Keratinocyte (primary cell): ENCODE results near the gene ZBTB7B. TPM values are rescaled to one million over a fixed set of nuclear protein-coding genes. Genes with fewer than 3 reads are reported as not detected.

ENCODE experiments used
- DNase-seq: peaks from one replicate; pipeline ENCODE4 v3.0.0-alpha.2; 2011; ENCODE audit warnings: low read depth, missing footprints, low spot score
- FAIRE-seq: peaks from 2 replicates; lab custom pipeline; 2011; peaks lifted over from hg19 to GRCh38; lab: Jason Lieb, UNC
- H2AFZ ChIP-seq: 2 replicates; pipeline ENCODE4 v1.6.0; 2012; ENCODE audit warnings: low read length, control low read depth, inconsistent platforms; ENCODE audit not compliant: control insufficient read depth
- H3K27ac ChIP-seq: 2 replicates; pipeline ENCODE4 v1.5.1; 2011; ENCODE audit warnings: low read length; ENCODE audit not compliant: control insufficient read depth, insufficient read depth
- H3K27me3 ChIP-seq: 3 replicates; pipeline ENCODE4 v1.6.0; 2011; ENCODE audit warnings: low read length; ENCODE audit not compliant: control insufficient read depth, insufficient read depth; ENCODE audit errors: extremely low read depth
- H3K36me3 ChIP-seq, 2 experiments: 2 replicates in 1 of 2; 3 replicates in 1 of 2; pipeline ENCODE4 v1.5.1; 2011; ENCODE audit warnings: low read length in 2 of 2, mild to moderate bottlenecking in 1 of 2; ENCODE audit not compliant: control insufficient read depth in 2 of 2, insufficient read depth in 2 of 2; ENCODE audit errors: extremely low read depth in 1 of 2
- H3K4me1 ChIP-seq: 3 replicates; pipeline ENCODE4 v1.5.1; 2011; ENCODE audit warnings: low read length; ENCODE audit not compliant: control insufficient read depth, insufficient read depth; ENCODE audit errors: extremely low read depth
- H3K4me2 ChIP-seq: 3 replicates; pipeline ENCODE4 v1.6.0; 2011; ENCODE audit warnings: low read depth, low read length; ENCODE audit not compliant: control insufficient read depth, insufficient read depth; ENCODE audit errors: extremely low read depth
- H3K4me3 ChIP-seq, 3 experiments: fragments of 200-600 bp in 1 of 3; sonication (generic) in 1 of 3; 2 replicates in 2 of 3; 3 replicates in 1 of 3; pipeline ENCODE4 v1.5.1; 2011 to 2016; ENCODE audit warnings: low read length in 3 of 3, mild to moderate bottlenecking in 3 of 3, control low read depth in 2 of 3, inconsistent platforms in 1 of 3, low read depth in 1 of 3, mixed read lengths in 1 of 3, mixed run types in 1 of 3, moderate library complexity in 1 of 3; ENCODE audit not compliant: control insufficient read depth in 2 of 3, insufficient read depth in 2 of 3; ENCODE audit errors: extremely low read depth in 1 of 3
- H3K79me2 ChIP-seq: 2 replicates; pipeline ENCODE4 v1.6.0; 2012; ENCODE audit warnings: low read length; ENCODE audit not compliant: control insufficient read depth, insufficient read depth
- H3K9ac ChIP-seq: 3 replicates; pipeline ENCODE4 v1.6.0; 2011; ENCODE audit warnings: low read length; ENCODE audit not compliant: control insufficient read depth, insufficient read depth; ENCODE audit errors: extremely low read depth
- H3K9me1 ChIP-seq: 3 replicates; pipeline ENCODE4 v1.6.0; 2011; ENCODE audit warnings: low read length; ENCODE audit not compliant: control insufficient read depth, insufficient read depth; ENCODE audit errors: extremely low read depth
- H3K9me3 ChIP-seq: 2 replicates; pipeline ENCODE4 v1.5.1; 2012; ENCODE audit warnings: low read depth, low read length; ENCODE audit not compliant: control insufficient read depth
- H4K20me1 ChIP-seq: 3 replicates; pipeline ENCODE4 v1.6.0; 2011; ENCODE audit warnings: low read length; ENCODE audit not compliant: control insufficient read depth, insufficient read depth; ENCODE audit errors: extremely low read depth
- CTCF ChIP-seq, 3 experiments: IDR thresholded peaks in 1 of 3; conservative IDR thresholded peaks in 1 of 3; optimal IDR thresholded peaks in 1 of 3; 2 replicates in 2 of 3; 3 replicates in 1 of 3; pipeline versions ENCODE3 to v1.5.1; 2011; ENCODE audit warnings: low read length in 3 of 3, mild to moderate bottlenecking in 3 of 3, moderate library complexity in 2 of 3, control low read depth in 1 of 3, inconsistent platforms in 1 of 3; ENCODE audit not compliant: insufficient read depth in 2 of 3; ENCODE audit errors: extremely low read depth in 1 of 3
- EZH2 ChIP-seq: IDR thresholded peaks from one replicate; pipeline ENCODE4 v1.6.1; 2012; ENCODE audit warnings: inconsistent platforms, mild to moderate bottlenecking, low read length, moderate library complexity
- dilution Hi-C: fragments of 300-500 bp; cut with MboI; formaldehyde crosslinking; loops from one replicate; pipeline ENCODE4 v1.7.0; 2020; ENCODE audit warnings: low sequenced_read_pairs; ENCODE audit not compliant: extremely low pct_ligation_motif_present
- polyA plus RNA-seq, 5 experiments: library from polyadenylated mRNA; depleted of rRNA in 3 of 5; stranded (reverse) in 3 of 5; stranded (forward) in 1 of 5; unstranded in 1 of 5; fragments of >200 nt; gene quantifications; 1 replicate in 1 of 5; 2 replicates in 3 of 5; 3 replicates in 1 of 5; pipeline versions ENCODE4 v1.2.1 to v1.2.3, GENCODE V29; 2011 to 2012; ENCODE audit warnings: missing spikeins in 2 of 5, low read depth in 1 of 5, low replicate concordance in 1 of 5
- small RNA-seq, 3 experiments: library from RNA; depleted of rRNA; stranded (forward); fragments of <200 nt; gene quantifications; one replicate each; pipeline ENCODE3, GENCODE V24; 2012; ENCODE audit warnings: low read depth in 3 of 3, low replicate concordance in 1 of 3; ENCODE audit not compliant: insufficient read length in 3 of 3

The ZBTB7B gene
- polyA plus RNA-seq, 1 donor (not counting 4 experiments of a cell fraction or from before 2014, with no cell fraction given), result 20.9 TPM

DNA sequence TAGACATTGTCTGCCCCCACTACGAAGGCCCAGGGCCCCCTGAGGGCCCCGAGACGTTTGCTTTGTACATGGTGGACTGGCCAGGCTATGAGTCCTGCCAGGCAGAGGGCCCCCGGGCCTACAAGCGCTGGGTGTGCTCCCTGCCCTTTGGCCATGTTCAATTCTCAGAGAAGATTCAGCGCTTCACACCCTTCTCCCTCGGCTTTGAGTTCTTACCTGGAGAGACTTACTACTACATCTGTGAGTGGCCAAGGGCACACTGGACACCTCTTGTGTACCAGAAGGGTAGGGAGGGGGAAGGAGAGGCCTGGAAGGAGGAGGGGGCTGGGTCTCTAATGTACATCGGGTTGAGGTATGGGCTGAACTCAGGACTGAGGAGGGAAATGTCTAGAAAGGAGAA lies 64.2 kb downstream of the ZBTB7B start:
- Histone ChIP-seq H2AFZ (no peak overlapping the region), H3K9me3 (no peaks in the 10 kb centered on the region), H3K36me3 (peaks cover 6 to 22% of the 10 kb centered on the region in 2 experiments), H3K9ac (no peak overlapping the region), H3K79me2 (no peaks in the 10 kb centered on the region), H3K27me3 (no peaks in the 10 kb centered on the region), H3K27ac (no peak overlapping the region), H4K20me1 (peaks cover 2% of the 10 kb centered on the region), H3K4me3 (no peak overlapping the region), H3K4me2 (no peak overlapping the region), H3K9me1 (no peaks in the 10 kb centered on the region), H3K4me1 (peaks cover 29% of the 10 kb centered on the region)
- TF ChIP-seq CTCF (optimal IDR thresholded peaks at IDR 0.05 in 1 of 3, IDR thresholded peaks at IDR 0.05 in 1 of 3, conservative IDR thresholded peaks at IDR 0.05 in 1 of 3; ENCODE audit: extremely low read depth in 1 of 3, insufficient read depth in 2 of 3, low read length in 3 of 3) (no peak), EZH2 (no peak)
- dilution Hi-C loops, result no loop called here
- no peak for DNase-seq
- no peak for FAIRE-seq

Small RNA genes within 50 kb of the gene (small RNA-seq; reads per million reads assigned to genes)
- gene MIR4258, result 0 reads per million in 3 experiments

Other genes starting within 250 kb of the ZBTB7B start
- 0.03 to 0.05 TPM (median 0.03 TPM) in 3 replicates for gene KCNN3, start 132.5 kb upstream of the ZBTB7B start, polyA plus RNA-seq
- 25.1 to 28.5 TPM (median 27.4 TPM) in 3 replicates for gene PMVK, start 66.1 kb upstream of the ZBTB7B start, polyA plus RNA-seq
- gene PBXIP1, start 46.7 kb upstream of the ZBTB7B start, polyA plus RNA-seq, result 15.1 to 29.9 TPM (median 15.6 TPM) in 3 replicates
- 15.1 to 22.3 TPM (median 15.9 TPM) in 3 replicates for gene PYGO2, start 41.0 kb upstream of the ZBTB7B start, polyA plus RNA-seq
- 245 to 385 TPM (median 272 TPM) in 3 replicates for gene SHC1, start 32.1 kb upstream of the ZBTB7B start, polyA plus RNA-seq
- gene CKS1B, start 28.1 kb upstream of the ZBTB7B start, polyA plus RNA-seq, result 133 to 300 TPM (median 217 TPM) in 3 replicates
- gene FLAD1, start 19.5 kb upstream of the ZBTB7B start, polyA plus RNA-seq, result 44.7 to 101 TPM (median 51.4 TPM) in 3 replicates
- gene LENEP, start 9.2 kb upstream of the ZBTB7B start, polyA plus RNA-seq, result not detected in 3 replicates
- gene DCST2, start 31.0 kb downstream of the ZBTB7B start, polyA plus RNA-seq, result 0.11 to 0.46 TPM (median 0.14 TPM) in 3 replicates
- gene DCST1, start 31.0 kb downstream of the ZBTB7B start, polyA plus RNA-seq, result 0.05 TPM in 1 of 3 replicates, not detected in the others
- 130 to 280 TPM (median 131 TPM) in 3 replicates for gene ADAM15, start 48.5 kb downstream of the ZBTB7B start, polyA plus RNA-seq
- gene EFNA4, start 60.9 kb downstream of the ZBTB7B start, polyA plus RNA-seq, result 7.6 to 11.0 TPM (median 9.9 TPM) in 3 replicates
- gene EFNA3, start 76.0 kb downstream of the ZBTB7B start, polyA plus RNA-seq, result 3.3 to 9.0 TPM (median 4.4 TPM) in 3 replicates
- 33.2 to 116 TPM (median 77.5 TPM) in 3 replicates for gene EFNA1, start 125.1 kb downstream of the ZBTB7B start, polyA plus RNA-seq
- 54.5 to 72.2 TPM (median 55.6 TPM) in 3 replicates for gene SLC50A1, start 133.1 kb downstream of the ZBTB7B start, polyA plus RNA-seq
- 29.3 to 54.9 TPM (median 32.3 TPM) in 3 replicates for gene DPM3, start 137.7 kb downstream of the ZBTB7B start, polyA plus RNA-seq
- 99.1 to 183 TPM (median 127 TPM) in 3 replicates for gene KRTCAP2, start 170.5 kb downstream of the ZBTB7B start, polyA plus RNA-seq
- 1.6 to 4.5 TPM (median 1.7 TPM) in 3 replicates for gene TRIM46, start 171.0 kb downstream of the ZBTB7B start, polyA plus RNA-seq
- gene THBS3, start 205.1 kb downstream of the ZBTB7B start, polyA plus RNA-seq, result 14.4 to 36.0 TPM (median 16.2 TPM) in 3 replicates
- gene MTX1, start 205.9 kb downstream of the ZBTB7B start, polyA plus RNA-seq, result 43.4 to 69.9 TPM (median 59.5 TPM) in 3 replicates